H1 (cell line): ENCODE measurements around the gene GOLGA8S. TPM values are rescaled to one million over a fixed set of nuclear protein-coding genes. Genes with fewer than 3 reads are reported as not detected.

Experiments used
- ASH2L ChIP-seq: fragments of 200-600, 300-600 bp; sonication (generic); IDR thresholded peaks from one replicate; pipeline ENCODE4 v1.7.1; 2017; ENCODE audit warnings: low read length
- CHD7 ChIP-seq: fragments of 300-600 bp; sonication (generic); IDR thresholded peaks from 2 replicates; pipeline ENCODE4 v1.7.1; 2012; ENCODE audit warnings: low read length, moderate library complexity, mild to moderate bottlenecking, inconsistent platforms; ENCODE audit not compliant: insufficient replicate concordance
- CREB1 ChIP-seq: IDR thresholded peaks from 2 replicates; pipeline ENCODE4 v1.6.1; 2012; ENCODE audit warnings: inconsistent platforms
- POLR2AphosphoS5 ChIP-seq: IDR thresholded peaks from 2 replicates; pipeline ENCODE4 v1.6.1; 2011; ENCODE audit warnings: low read depth, low read length
- SP1 ChIP-seq: IDR thresholded peaks from 2 replicates; pipeline ENCODE4 v1.6.1; 2011; ENCODE audit warnings: low read depth, low read length
- TBP ChIP-seq: IDR thresholded peaks from 2 replicates; pipeline ENCODE4 v1.6.1; 2011; ENCODE audit warnings: low read depth, low read length, improper control_type of control experiment
- polyA plus RNA-seq, 7 experiments: library from polyadenylated mRNA; depleted of rRNA in 3 of 7; stranded (reverse) in 5 of 7; unstranded in 2 of 7; fragments of >200 nt in 5 of 7; fragments of 200-250 nt in 2 of 7; gene quantifications; 1 replicate in 5 of 7; 2 replicates in 1 of 7; 4 replicates in 1 of 7; pipeline versions ENCODE4 v1.2.1 to v1.2.3, GENCODE V29; 2011 to 2013; ENCODE audit warnings: missing spikeins in 2 of 7, mixed read lengths in 2 of 7
- total RNA-seq: library from RNA; stranded (reverse); fragmentation: NEBNext Ultra II Directional; extraction: Animal tissue kit (Norgen Biotek cat#: 25700); gene quantifications from 2 replicates; pipeline ENCODE4 v1.2.1, GENCODE V29; 2021

GOLGA8S gene
- total and polyA plus RNA-seq, 2 of the 8 experiments (the other 6 are each of a cell fraction or from before 2014, with no cell fraction given) = 0.05 to 0.17 TPM

- no peak for TF ChIP-seq ASH2L
- no peak for TF ChIP-seq SP1
- no peak for TF ChIP-seq CHD7
- no peak for TF ChIP-seq POLR2AphosphoS5
- TF ChIP-seq TBP = no peak
- no peak for TF ChIP-seq CREB1
Observed at GRCh38 chr15:23397779-23398178, 43.2 kb downstream of the GOLGA8S start (continued).
